A673 (cell line): Measurements from ENCODE around the gene GNAZ. TPM values are rescaled to one million over a fixed set of nuclear protein-coding genes. Genes with fewer than 3 reads are reported as not detected.

Experiments used
- BruUV-seq: library from RNA; stranded (reverse); fragments of 400-500 nt; replicated peaks from 2 replicates; lab custom pipeline; 2021; lab: Mats Ljungman, UMichigan
- CTCF ChIA-PET: fragments of 300-600 bp; sonication (Branson Sonifier 250); formaldehyde crosslinking; loops from one replicate; lab custom pipeline; 2022; ENCODE audit warnings: antibody characterized with exemption; lab: Charles Lee
- POLR2A ChIA-PET: fragments of 300-600 bp; sonication (Branson Sonifier 250); formaldehyde crosslinking; loops from one replicate; lab custom pipeline; 2022; ENCODE audit warnings: antibody characterized with exemption; ENCODE audit not compliant: low non-redundant PET; lab: Charles Lee
- DNase-seq: peaks from one replicate; pipeline ENCODE4 v3.0.0-alpha.2; 2015; ENCODE audit warnings: low spot score
- H3K27ac ChIP-seq: fragments of 200-600 bp; sonication (generic); 2 replicates; pipeline ENCODE4 v1.5.1; 2016; ENCODE audit warnings: mixed run types, low read depth, mild to moderate bottlenecking, mixed read lengths, antibody characterized with exemption, low read length; ENCODE audit not compliant: poor library complexity, severe bottlenecking
- H3K27me3 ChIP-seq: fragments of 200-600 bp; sonication (generic); replicated peaks from 2 replicates; pipeline ENCODE4 v1.6.1; 2017; ENCODE audit warnings: mixed run types, low read depth, mild to moderate bottlenecking, mixed read lengths, antibody characterized with exemption, low read length; ENCODE audit not compliant: insufficient read depth, poor library complexity
- H3K36me3 ChIP-seq: fragments of 200-600 bp; sonication (generic); 2 replicates; pipeline ENCODE4 v1.6.1; 2016; ENCODE audit warnings: mixed run types, mild to moderate bottlenecking, mixed read lengths, antibody characterized with exemption, low read length; ENCODE audit not compliant: insufficient read depth, poor library complexity, severe bottlenecking
- H3K4me1 ChIP-seq: fragments of 200-600 bp; sonication (generic); 2 replicates; pipeline ENCODE4 v1.6.1; 2017; ENCODE audit warnings: mixed run types, mild to moderate bottlenecking, mixed read lengths, antibody characterized with exemption, low read length; ENCODE audit not compliant: insufficient read depth, poor library complexity, severe bottlenecking
- H3K4me3 ChIP-seq: fragments of 200-600 bp; sonication (generic); 2 replicates; pipeline ENCODE4 v1.5.1; 2016; ENCODE audit warnings: low read depth, mixed run types, mild to moderate bottlenecking, mixed read lengths, low read length; ENCODE audit not compliant: poor library complexity, severe bottlenecking
- H3K9me3 ChIP-seq: fragments of 200-600 bp; sonication (generic); 2 replicates; pipeline ENCODE4 v1.6.1; 2016; ENCODE audit warnings: mixed run types, low read depth, mild to moderate bottlenecking, mixed read lengths, antibody characterized with exemption, low read length; ENCODE audit not compliant: poor library complexity, severe bottlenecking
- CTCF ChIP-seq: fragments of 300-800, 200-600 bp; sonication (generic); conservative IDR thresholded peaks from 2 replicates; pipeline ENCODE4 v1.5.1; 2017; ENCODE audit warnings: low read depth, mild to moderate bottlenecking, antibody characterized with exemption, low read length, moderate library complexity, mixed read lengths
- EZH2 ChIP-seq: fragments of 200-600 bp; sonication (generic); IDR thresholded peaks from 2 replicates; pipeline ENCODE4 v1.6.1; 2017; ENCODE audit warnings: borderline replicate concordance, low read depth, mild to moderate bottlenecking, mixed read lengths, antibody characterized with exemption, low read length; ENCODE audit not compliant: poor library complexity, severe bottlenecking
- intact Hi-C: fragments of 100-400 bp; cut with micrococcal nuclease; formaldehyde crosslinking; loops from one replicate; pipeline ENCODE4 v1.10.0; 2022; ENCODE audit not compliant: unreplicated experiment
- total RNA-seq: library from RNA; stranded (reverse); gene quantifications from 2 replicates; pipeline ENCODE4 v1.2.3, GENCODE V29; 2021

The GNAZ gene
- total RNA-seq, 1 experiment from 2014 or later, result 5.1 TPM

DNA sequence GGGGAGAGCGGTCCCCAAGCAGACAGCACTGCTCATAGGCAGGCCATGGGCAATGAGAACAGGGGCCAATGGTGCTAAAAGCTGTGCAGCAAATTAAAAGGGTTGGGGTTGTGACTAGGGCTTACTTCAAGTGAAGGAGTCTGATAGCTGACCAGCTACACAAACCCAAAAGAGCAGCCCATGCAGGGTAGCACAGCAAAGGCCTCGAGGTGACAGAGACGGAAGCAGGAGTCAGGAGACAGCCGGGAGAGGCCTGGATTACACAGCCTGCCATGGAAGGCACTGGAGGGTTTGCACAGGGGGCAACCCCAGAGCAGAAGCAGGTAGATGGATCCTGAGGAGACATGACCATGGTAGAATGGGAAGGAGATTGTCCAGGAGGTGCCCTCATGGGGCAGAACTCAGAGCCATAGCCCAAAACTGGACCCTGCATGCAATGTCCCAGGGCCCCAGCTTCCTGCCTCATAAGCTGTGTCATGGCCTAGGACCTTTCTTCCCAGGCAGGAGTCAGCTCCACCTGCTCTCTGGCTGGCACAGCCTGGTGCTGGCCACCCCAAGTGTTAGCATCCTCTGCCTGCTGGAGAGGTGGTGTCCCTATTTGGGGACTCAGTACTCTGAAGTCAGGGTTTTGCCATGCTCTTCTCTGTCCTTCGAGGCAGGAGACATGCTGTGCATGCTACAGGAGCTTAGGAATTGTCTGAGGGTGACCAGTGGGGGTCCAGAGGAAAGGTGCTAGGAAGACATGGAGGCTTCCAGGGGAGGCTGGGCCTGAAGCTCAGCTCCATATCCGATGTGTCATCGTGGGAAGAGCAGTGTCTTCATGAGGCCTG is 38.1 kb downstream of the GNAZ start:
- Histone ChIP-seq H3K27ac (no peak overlapping the region), H3K9me3 (no peaks in the 10 kb centered on the region), H3K27me3 (no peaks in the 10 kb centered on the region), H3K4me3 (no peak overlapping the region), H3K36me3 (no peaks in the 10 kb centered on the region), H3K4me1 (peaks cover 6% of the 10 kb centered on the region)
- TF ChIP-seq CTCF (no peak), EZH2 (no peak)
- ChIA-PET CTCF (no interaction called here), POLR2A (no interaction called here)
- no peak for DNase-seq
- BruUV-seq, result no TSS peak
- intact Hi-C loops, result no loop called here

DNA sequence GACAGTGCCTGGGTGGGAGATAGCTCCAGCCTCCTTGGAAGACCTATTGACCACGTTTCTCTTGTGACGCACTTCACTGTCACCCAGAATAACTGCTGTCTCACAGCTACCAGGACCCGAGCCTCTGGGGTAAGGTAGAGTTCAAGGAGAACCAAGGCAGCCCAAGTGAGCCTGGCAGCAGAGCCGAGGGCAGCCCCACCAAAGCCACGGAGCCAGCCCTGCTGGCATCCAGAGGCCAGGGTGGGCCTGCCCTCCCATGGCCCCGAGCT is 38.7 kb downstream of the GNAZ start:
- no peak for DNase-seq
- Histone ChIP-seq H3K4me3 (no peak overlapping the region), H3K4me1 (peaks cover 6% of the 10 kb centered on the region), H3K27ac (no peak overlapping the region), H3K27me3 (no peaks in the 10 kb centered on the region), H3K36me3 (no peaks in the 10 kb centered on the region), H3K9me3 (no peaks in the 10 kb centered on the region)
- intact Hi-C loops, result no loop called here
- no TSS peak for BruUV-seq
- POLR2A ChIA-PET, result no interaction called here
- TF ChIP-seq CTCF (no peak), EZH2 (no peak)
- CTCF ChIA-PET, result no interaction called here

- TF ChIP-seq EZH2, result no peak
- no peak for TF ChIP-seq CTCF
- POLR2A ChIA-PET, result interaction anchor here (0.5 kb wide), 1 partner anchor 646 kb away, joined by 3 read pairs; no protein-coding TSS in a partner anchor
- Histone ChIP-seq H3K9me3 (no peaks in the 10 kb centered on the region), H3K27ac (no peak overlapping the region), H3K4me1 (peaks cover 6% of the 10 kb centered on the region), H3K27me3 (no peaks in the 10 kb centered on the region), H3K4me3 (no peak overlapping the region), H3K36me3 (no peaks in the 10 kb centered on the region)
- BruUV-seq, result no TSS peak
- DNase-seq, result no peak
- intact Hi-C loops, result no loop called here
- CTCF ChIA-PET, result no interaction called here
Observed at GRCh38 chr22:23109441-23109978, 39.2 kb downstream of the GNAZ start.
